Natural killer cell (primary cell): ENCODE measurements around the gene ERBB4. TPM values are rescaled to one million over a fixed set of nuclear protein-coding genes. Genes with fewer than 3 reads are reported as not detected.

Experiments
- ATAC-seq, 3 donors: fragments of 150-1000 bp in 2 of 3; fragments of 200-7000 bp in 1 of 3; cut with Tn5 transposase; 1 replicate in 1 of 3; 2 replicates in 2 of 3; pipeline ENCODE4 v1.10.0; 2021; ENCODE audit warnings: mild to moderate bottlenecking in 2 of 3, moderate library complexity in 2 of 3
- DNase-seq, 2 donors: peaks; one replicate each; pipeline versions ENCODE4 v3.0.0 to v3.0.0-alpha.2; 2013 to 2021; ENCODE audit warnings: mixed read lengths in 1 of 2
- H3K27ac ChIP-seq: one replicate; pipeline ENCODE4 v1.5.1; 2013; ENCODE audit warnings: mild to moderate bottlenecking, low read length
- H3K27me3 ChIP-seq: one replicate; pipeline ENCODE4 v1.6.1; 2013; ENCODE audit warnings: low read length; ENCODE audit not compliant: control insufficient read depth, insufficient read depth
- H3K36me3 ChIP-seq: one replicate; pipeline ENCODE4 v1.6.1; 2013; ENCODE audit warnings: low read length; ENCODE audit not compliant: control insufficient read depth, insufficient read depth
- H3K4me1 ChIP-seq: one replicate; pipeline ENCODE4 v1.6.1; 2013; ENCODE audit warnings: low read length; ENCODE audit not compliant: control insufficient read depth, insufficient read depth
- H3K4me3 ChIP-seq: one replicate; pipeline ENCODE4 v1.5.1; 2013; ENCODE audit warnings: low read length
- H3K9me3 ChIP-seq: one replicate; pipeline ENCODE4 v1.6.1; 2013; ENCODE audit warnings: low read length; ENCODE audit not compliant: control insufficient read depth, insufficient read depth
- H3K27ac Mint-ChIP-seq, 2 donors: one replicate each; pipeline ENCODE4 v1.8.0; 2022; ENCODE audit warnings: mild to moderate bottlenecking in 2 of 2, mixed read lengths in 2 of 2, moderate library complexity in 1 of 2
- H3K27me3 Mint-ChIP-seq, 2 donors: one replicate each; pipeline ENCODE4 v1.8.0; 2022; ENCODE audit warnings: low read depth in 2 of 2, mixed read lengths in 2 of 2
- H3K36me3 Mint-ChIP-seq: one replicate; pipeline ENCODE4 v1.8.0; 2022; ENCODE audit warnings: mixed read lengths
- H3K4me1 Mint-ChIP-seq, 2 donors: one replicate each; pipeline ENCODE4 v1.8.0; 2022; ENCODE audit warnings: mixed read lengths in 2 of 2
- H3K4me3 Mint-ChIP-seq: one replicate; pipeline ENCODE4 v1.8.0; 2022; ENCODE audit warnings: mild to moderate bottlenecking, moderate library complexity, mixed read lengths
- H3K9me3 Mint-ChIP-seq, 2 donors: one replicate each; pipeline ENCODE4 v1.8.0; 2022; ENCODE audit warnings: mixed read lengths in 2 of 2
- WGBS: methylation state at CpG from one replicate; pipeline ENCODE4 v1.1.7; 2013; ENCODE audit warnings: missing lambda C conversion rate; ENCODE audit not compliant: insufficient coverage; 5-methylcytosine and 5-hydroxymethylcytosine counted together
- intact Hi-C: fragments of 100-400 bp; cut with micrococcal nuclease; formaldehyde crosslinking; loops from one replicate; pipeline ENCODE4 v1.14.2; 2022
- total RNA-seq, 4 donors: library from RNA; stranded (reverse); fragments of 120-200 nt in 1 of 4; gene quantifications; one replicate each; pipeline versions ENCODE4 v1.2.3 to v1.2.4, GENCODE V29; 2013 to 2022
- TF ChIP-seq, protein P1 (sequence below): fragments of 200-600 bp; IDR thresholded peaks from one replicate; pipeline ENCODE4 v1.8.0; 2022; ENCODE audit warnings: antibody characterized with exemption

The ERBB4 gene
- total RNA-seq, 3 donors from 2014 or later (not counting 1 experiment from before 2014, with no cell fraction given), result 0.08 TPM; not detected in 2

DNA sequence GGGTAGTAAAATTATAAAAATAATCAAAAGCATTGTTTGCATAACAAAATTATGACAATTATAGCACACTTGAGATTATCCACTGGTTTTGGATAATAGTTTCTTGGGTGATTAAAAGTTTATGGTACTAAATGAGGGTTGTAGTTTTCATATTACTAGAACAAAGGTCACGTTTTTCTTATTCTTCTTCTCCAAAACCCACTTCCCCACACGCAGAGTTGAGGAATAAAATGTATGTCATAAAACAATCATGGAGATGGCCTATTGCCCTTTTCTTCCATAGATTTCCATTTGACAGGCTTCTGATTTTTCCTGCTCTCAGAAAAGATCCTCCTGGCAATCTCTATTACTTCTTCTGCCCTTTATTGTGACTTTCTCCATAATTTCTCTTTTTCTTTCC is 863.9 kb downstream of the ERBB4 start:
- H3K36me3 Mint-ChIP-seq, result no peaks in the 10 kb centered on the region

DNA sequence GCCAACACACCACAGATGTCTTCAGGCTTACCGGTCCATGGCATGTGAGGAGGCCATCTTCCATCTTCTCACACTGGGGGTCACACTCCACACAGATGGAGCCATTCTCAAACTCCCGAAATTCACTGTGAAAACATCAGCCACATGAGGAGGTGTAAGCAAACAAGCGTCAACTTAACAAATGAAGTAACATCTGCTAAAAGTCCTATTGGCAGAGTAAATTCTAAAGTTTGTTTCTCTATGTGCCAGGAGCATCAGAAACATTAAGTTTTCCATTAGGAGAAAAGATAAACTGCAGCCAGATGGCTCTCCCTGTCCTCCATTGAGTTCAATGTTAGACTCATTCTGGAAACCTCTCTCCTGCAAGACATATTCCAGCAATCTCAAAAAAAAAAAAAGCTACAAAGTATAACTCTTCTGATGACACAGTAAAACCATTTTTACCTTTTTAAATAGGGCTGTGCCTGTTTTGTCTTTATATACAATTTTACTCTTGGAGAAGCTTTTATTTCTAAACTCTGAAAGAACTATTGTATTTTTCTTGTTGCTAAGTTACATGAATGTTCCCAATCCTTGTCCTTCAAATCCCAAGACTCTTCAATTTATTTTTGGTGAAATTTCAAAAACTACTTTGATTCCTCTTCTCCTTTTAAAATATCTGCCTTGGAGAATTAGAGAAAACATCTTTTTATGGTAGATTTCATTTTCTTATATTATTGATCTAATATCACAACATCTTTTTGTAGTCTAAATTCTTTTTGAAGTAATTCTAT is 865.3 kb downstream of the ERBB4 start:
- TF ChIP-seq, protein P1, sequence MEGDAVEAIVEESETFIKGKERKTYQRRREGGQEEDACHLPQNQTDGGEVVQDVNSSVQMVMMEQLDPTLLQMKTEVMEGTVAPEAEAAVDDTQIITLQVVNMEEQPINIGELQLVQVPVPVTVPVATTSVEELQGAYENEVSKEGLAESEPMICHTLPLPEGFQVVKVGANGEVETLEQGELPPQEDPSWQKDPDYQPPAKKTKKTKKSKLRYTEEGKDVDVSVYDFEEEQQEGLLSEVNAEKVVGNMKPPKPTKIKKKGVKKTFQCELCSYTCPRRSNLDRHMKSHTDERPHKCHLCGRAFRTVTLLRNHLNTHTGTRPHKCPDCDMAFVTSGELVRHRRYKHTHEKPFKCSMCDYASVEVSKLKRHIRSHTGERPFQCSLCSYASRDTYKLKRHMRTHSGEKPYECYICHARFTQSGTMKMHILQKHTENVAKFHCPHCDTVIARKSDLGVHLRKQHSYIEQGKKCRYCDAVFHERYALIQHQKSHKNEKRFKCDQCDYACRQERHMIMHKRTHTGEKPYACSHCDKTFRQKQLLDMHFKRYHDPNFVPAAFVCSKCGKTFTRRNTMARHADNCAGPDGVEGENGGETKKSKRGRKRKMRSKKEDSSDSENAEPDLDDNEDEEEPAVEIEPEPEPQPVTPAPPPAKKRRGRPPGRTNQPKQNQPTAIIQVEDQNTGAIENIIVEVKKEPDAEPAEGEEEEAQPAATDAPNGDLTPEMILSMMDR, result no peak
- H3K27ac Mint-ChIP-seq, result no peak overlapping the region
- H3K4me3 Mint-ChIP-seq, result no peak overlapping the region
- H3K4me1 Mint-ChIP-seq, result no peaks in the 10 kb centered on the region
- H3K9me3 ChIP-seq, result no peaks in the 10 kb centered on the region
- WGBS, result 88% methylated on average over 3 of the region's 3 CpGs
- intact Hi-C loops, result no loop called here
- no peaks in the 10 kb centered on the region for H3K27me3 Mint-ChIP-seq
- no peaks in the 10 kb centered on the region for H3K4me1 ChIP-seq
- peaks cover 4 to 9% of the 10 kb centered on the region in 2 donors for H3K9me3 Mint-ChIP-seq
- H3K36me3 ChIP-seq, result no peaks in the 10 kb centered on the region
- ATAC-seq (no peak), DNase-seq (no peak)
- no peak overlapping the region for H3K4me3 ChIP-seq
- H3K27me3 ChIP-seq, result no peaks in the 10 kb centered on the region
- no peaks in the 10 kb centered on the region for H3K36me3 Mint-ChIP-seq
- no peak overlapping the region for H3K27ac ChIP-seq

More for the DNA sequence above, 863.9 kb downstream of the ERBB4 start:
- ATAC-seq, result no peak
- H3K9me3 Mint-ChIP-seq, result peaks cover 4 to 15% of the 10 kb centered on the region in 2 donors
- H3K27ac ChIP-seq, result no peak overlapping the region
- no peak for DNase-seq
- H3K9me3 ChIP-seq, result no peaks in the 10 kb centered on the region
- no peak overlapping the region for H3K4me3 Mint-ChIP-seq
- H3K27me3 Mint-ChIP-seq, result no peaks in the 10 kb centered on the region
- H3K4me1 Mint-ChIP-seq, result no peaks in the 10 kb centered on the region
- intact Hi-C loops, result no loop called here
- no peak overlapping the region for H3K4me3 ChIP-seq
- no peak overlapping the region for H3K27ac Mint-ChIP-seq
- no peaks in the 10 kb centered on the region for H3K36me3 ChIP-seq
- no peaks in the 10 kb centered on the region for H3K27me3 ChIP-seq
- H3K4me1 ChIP-seq, result no peaks in the 10 kb centered on the region
- no CpG with 5 or more reads among the region's 2 CpGs for WGBS
- TF ChIP-seq, protein P1, result no peak

DNA sequence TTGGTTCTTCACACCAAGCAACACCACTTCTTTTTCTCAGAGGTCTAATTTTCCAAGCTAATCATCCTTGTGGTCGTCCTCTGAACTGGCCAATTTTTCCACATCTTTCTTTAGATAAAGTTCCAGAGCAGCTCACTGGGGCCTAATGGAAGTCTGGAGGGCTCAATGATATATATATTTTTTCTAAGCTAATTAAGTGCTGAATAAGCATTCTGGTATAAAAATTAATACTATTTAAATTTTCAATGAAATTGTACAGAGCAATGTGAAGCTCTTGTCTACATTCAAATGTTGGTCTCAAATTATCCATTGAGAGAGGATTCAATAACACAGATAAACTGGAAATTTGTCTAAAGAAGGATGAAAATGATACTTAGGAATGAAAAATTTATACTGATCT is 866.6 kb downstream of the ERBB4 start:
- DNase-seq (no peak), ATAC-seq (no peak)
- intact Hi-C loops, result no loop called here
- Mint-ChIP-seq H3K4me1 (no peaks in the 10 kb centered on the region), H3K4me3 (no peak overlapping the region), H3K27ac (no peak overlapping the region), H3K36me3 (no peaks in the 10 kb centered on the region), H3K9me3 (peaks cover 4 to 9% of the 10 kb centered on the region in 2 donors), H3K27me3 (no peaks in the 10 kb centered on the region)
- H3K27me3 ChIP-seq, result no peaks in the 10 kb centered on the region
- no peak overlapping the region for H3K27ac ChIP-seq
- no peaks in the 10 kb centered on the region for H3K4me1 ChIP-seq
- WGBS, result 71% methylated on average over 1 of the region's 1 CpG
- no peaks in the 10 kb centered on the region for H3K36me3 ChIP-seq
- no peaks in the 10 kb centered on the region for H3K9me3 ChIP-seq
- no peak overlapping the region for H3K4me3 ChIP-seq
- TF ChIP-seq, protein P1, result no peak

DNA sequence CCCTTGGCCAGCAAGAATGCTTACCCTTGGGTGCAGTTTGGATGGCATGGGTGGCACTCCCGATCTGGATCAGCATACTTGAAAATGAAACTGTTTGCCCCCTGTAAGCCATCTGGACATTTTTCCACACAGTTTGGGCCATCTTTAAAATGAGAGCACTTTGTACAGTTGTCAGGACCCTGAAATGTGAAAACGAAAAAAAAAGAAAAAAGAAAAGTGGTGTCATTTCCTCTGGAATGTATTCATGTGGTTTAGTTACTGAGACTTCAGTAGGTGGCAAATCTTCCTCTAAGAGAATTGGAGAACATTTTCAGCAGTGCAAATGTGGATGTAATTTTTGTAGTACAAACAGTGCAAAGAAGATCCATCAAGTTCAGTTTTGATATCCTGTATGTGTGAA is 873.3 kb downstream of the ERBB4 start:
- Mint-ChIP-seq H3K27me3 (no peaks in the 10 kb centered on the region), H3K27ac (no peak overlapping the region), H3K9me3 (peaks cover 9% of the 10 kb centered on the region in 2 donors), H3K4me3 (no peak overlapping the region), H3K4me1 (no peaks in the 10 kb centered on the region), H3K36me3 (no peaks in the 10 kb centered on the region)
- H3K27me3 ChIP-seq, result no peaks in the 10 kb centered on the region
- ATAC-seq (no peak), DNase-seq (no peak)
- intact Hi-C loops, result no loop called here
- H3K4me3 ChIP-seq, result no peak overlapping the region
- TF ChIP-seq, protein P1, result no peak
- no peaks in the 10 kb centered on the region for H3K4me1 ChIP-seq
- H3K36me3 ChIP-seq, result no peaks in the 10 kb centered on the region
- no peaks in the 10 kb centered on the region for H3K9me3 ChIP-seq
- WGBS, result 77% methylated on average over 2 of the region's 2 CpGs
- no peak overlapping the region for H3K27ac ChIP-seq
